ENCODE data around the gene TNNC1. TPM values are rescaled to one million over a fixed set of nuclear protein-coding genes. Genes with fewer than 3 reads are reported as not detected.

Gene TNNC1
- total and polyA plus RNA-seq, 2 donors (not counting 3 experiments of a cell fraction or from before 2014, with no cell fraction given) = 0.12 TPM; not detected in 1

DNA sequence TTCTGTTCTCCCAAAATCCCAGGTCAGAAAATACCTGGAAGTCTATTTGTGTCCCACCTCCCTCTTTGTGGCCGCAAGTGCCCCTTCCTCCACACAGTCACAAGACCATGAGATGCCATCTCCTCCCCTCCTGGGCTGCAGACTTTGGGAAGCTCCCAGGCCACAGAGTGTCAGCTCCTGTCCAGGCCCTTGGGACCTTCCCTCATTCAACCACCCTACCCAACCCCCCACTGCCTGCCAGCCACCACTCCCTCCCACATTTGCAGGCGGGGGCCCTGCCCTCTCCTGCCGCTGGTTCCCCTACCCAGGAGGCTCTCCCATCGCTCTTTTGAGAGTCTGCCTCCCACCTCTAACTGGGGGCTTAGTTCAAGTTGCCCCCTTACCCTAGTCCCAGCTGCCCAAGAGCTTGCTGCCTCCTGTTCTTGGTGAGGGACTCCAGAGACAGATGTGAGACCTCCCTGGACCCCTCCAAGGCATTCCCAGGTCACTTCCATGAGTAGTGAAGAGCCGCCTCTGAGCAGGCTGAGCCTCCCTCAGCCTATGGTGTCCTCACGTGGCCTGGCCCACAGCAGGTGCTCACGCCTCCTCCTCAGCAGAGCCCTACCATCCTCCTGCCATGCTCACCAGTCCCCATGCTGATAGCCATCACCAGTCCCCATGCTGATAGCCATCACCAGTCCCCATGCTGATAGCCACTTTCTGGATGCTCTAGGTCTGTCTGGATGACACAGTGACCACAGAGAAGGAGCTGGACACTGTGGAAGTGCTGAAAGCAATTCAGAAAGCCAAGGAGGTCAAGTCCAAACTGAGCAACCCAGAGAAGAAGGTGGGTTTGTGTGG is 25.4 kb upstream of the TNNC1 start:
- no peaks in the 10 kb centered on the region for H3K79me2 ChIP-seq (ENCODE audit: control insufficient read depth, insufficient read depth, low read length)
- peaks cover 26 to 76% of the 10 kb centered on the region in 2 experiments for H3K36me3 ChIP-seq (ENCODE audit: control insufficient read depth in 2 of 2, extremely low read depth in 1 of 2, insufficient read depth in 2 of 2, low read length in 2 of 2)
- no peaks in the 10 kb centered on the region for H3K9me1 ChIP-seq (replicated peaks; ENCODE audit: control insufficient read depth, extremely low read depth, insufficient read depth, low read length)
- no peak overlapping the region for H3K4me3 ChIP-seq (replicated peaks in 1 of 3; ENCODE audit: insufficient read depth in 1 of 3, low read depth in 1 of 3, low read length in 3 of 3)
- no peak overlapping the region for H3K4me2 ChIP-seq (ENCODE audit: insufficient read depth, low read length)
- H3K27ac ChIP-seq (ENCODE audit: insufficient read depth, low read depth, low read length) = no peak overlapping the region
- ChIA-PET POLR2A (no interaction called here), CTCF (interaction anchor here (1.4 kb wide), 1 partner anchor 16 kb away, joined by 4 read pairs; the partner anchor contains the start of gene STAB1)
- no peaks in the 10 kb centered on the region for H4K20me1 ChIP-seq (replicated peaks; ENCODE audit: control insufficient read depth, extremely low read depth, insufficient read depth, low read length)
- H3K4me1 ChIP-seq (ENCODE audit: control insufficient read depth, extremely low read depth, insufficient read depth, low read length) = no peaks in the 10 kb centered on the region
- intact Hi-C loops (cut with micrococcal nuclease) (loop anchor here (10.0 kb wide), 1 partner anchor 206 kb away; the partner anchor contains the start of genes GNL3 and PBRM1), dilution Hi-C loops (cut with MboI; ENCODE audit: extremely low pct_ligation_motif_present, low sequenced_read_pairs) (no loop called here)
- TF ChIP-seq POLR2A (IDR thresholded peaks at IDR 0.05; ENCODE audit: low read depth, low read length) (no peak), MAX (IDR thresholded peaks at IDR 0.05; ENCODE audit: insufficient read depth, insufficient read length) (no peak), POLR2AphosphoS5 (IDR thresholded peaks at IDR 0.05; ENCODE audit: insufficient read depth, low read depth, low read length) (no peak), JUN (IDR thresholded peaks at IDR 0.05; ENCODE audit: borderline replicate concordance, insufficient read depth, insufficient read length, low read depth) (no peak), EZH2 (IDR thresholded peaks at IDR 0.05; ENCODE audit: borderline replicate concordance, low read depth, low read length, severe bottlenecking) (no peak), MYC (IDR thresholded peaks at IDR 0.05; ENCODE audit: low read depth, low read length) (no peak), FOS (IDR thresholded peaks at IDR 0.05; ENCODE audit: borderline replicate concordance, insufficient read depth, low read length) (no peak), GATA2 (IDR thresholded peaks at IDR 0.05; ENCODE audit: insufficient read depth, insufficient read length, low read depth, low read length) (no peak)
- TF ChIP-seq, protein P1, sequence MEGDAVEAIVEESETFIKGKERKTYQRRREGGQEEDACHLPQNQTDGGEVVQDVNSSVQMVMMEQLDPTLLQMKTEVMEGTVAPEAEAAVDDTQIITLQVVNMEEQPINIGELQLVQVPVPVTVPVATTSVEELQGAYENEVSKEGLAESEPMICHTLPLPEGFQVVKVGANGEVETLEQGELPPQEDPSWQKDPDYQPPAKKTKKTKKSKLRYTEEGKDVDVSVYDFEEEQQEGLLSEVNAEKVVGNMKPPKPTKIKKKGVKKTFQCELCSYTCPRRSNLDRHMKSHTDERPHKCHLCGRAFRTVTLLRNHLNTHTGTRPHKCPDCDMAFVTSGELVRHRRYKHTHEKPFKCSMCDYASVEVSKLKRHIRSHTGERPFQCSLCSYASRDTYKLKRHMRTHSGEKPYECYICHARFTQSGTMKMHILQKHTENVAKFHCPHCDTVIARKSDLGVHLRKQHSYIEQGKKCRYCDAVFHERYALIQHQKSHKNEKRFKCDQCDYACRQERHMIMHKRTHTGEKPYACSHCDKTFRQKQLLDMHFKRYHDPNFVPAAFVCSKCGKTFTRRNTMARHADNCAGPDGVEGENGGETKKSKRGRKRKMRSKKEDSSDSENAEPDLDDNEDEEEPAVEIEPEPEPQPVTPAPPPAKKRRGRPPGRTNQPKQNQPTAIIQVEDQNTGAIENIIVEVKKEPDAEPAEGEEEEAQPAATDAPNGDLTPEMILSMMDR (IDR thresholded peaks at IDR 0.05; ENCODE audit: extremely low read depth in 1 of 2, insufficient read depth in 1 of 2, low read depth in 1 of 2, low read length in 2 of 2) = no peak
- FAIRE-seq (no peak), DNase-seq (ENCODE audit: low read depth, low spot score) (no peak)
- no peaks in the 10 kb centered on the region for H3K9me3 ChIP-seq (replicated peaks; ENCODE audit: control insufficient read depth, insufficient read depth, low read length)
- no peak overlapping the region for H3K9ac ChIP-seq (replicated peaks; ENCODE audit: extremely low read depth, insufficient read depth, low read length)
- BruUV-seq (replicated peaks) = no TSS peak
- no peaks in the 10 kb centered on the region for H3K27me3 ChIP-seq (ENCODE audit: control insufficient read depth in 2 of 2, insufficient read depth in 2 of 2, low read length in 2 of 2)
- H2AFZ ChIP-seq (ENCODE audit: low read depth, low read length) = no peak overlapping the region

All from endothelial cell of umbilical vein (primary cell).